Cardiac septum (tissue), 1 donor: Measurements from ENCODE around the gene LRRC47. TPM values are rescaled to one million over a fixed set of nuclear protein-coding genes. Genes with fewer than 3 reads are reported as not detected.

Source experiments
- DNase-seq: peaks from one replicate; pipeline ENCODE4 v3.0.0-alpha.2; 2020; ENCODE audit warnings: low spot score
- intact Hi-C: fragments of 100-400 bp; cut with DNase I; formaldehyde crosslinking; loops from one replicate; pipeline ENCODE4 v1.14.0; 2022
- total RNA-seq: library from RNA; stranded (reverse); fragmentation: NEBNext Ultra II Directional; extraction: Animal tissue kit (Norgen Biotek cat#: 25700); gene quantifications from one replicate; pipeline ENCODE4 v1.2.1, GENCODE V29; 2021
- donor health status: DM: no; HTN: no; CAD: no.

Gene LRRC47
- total RNA-seq, 1 donor from 2014 or later: 63.1 TPM

DNA sequence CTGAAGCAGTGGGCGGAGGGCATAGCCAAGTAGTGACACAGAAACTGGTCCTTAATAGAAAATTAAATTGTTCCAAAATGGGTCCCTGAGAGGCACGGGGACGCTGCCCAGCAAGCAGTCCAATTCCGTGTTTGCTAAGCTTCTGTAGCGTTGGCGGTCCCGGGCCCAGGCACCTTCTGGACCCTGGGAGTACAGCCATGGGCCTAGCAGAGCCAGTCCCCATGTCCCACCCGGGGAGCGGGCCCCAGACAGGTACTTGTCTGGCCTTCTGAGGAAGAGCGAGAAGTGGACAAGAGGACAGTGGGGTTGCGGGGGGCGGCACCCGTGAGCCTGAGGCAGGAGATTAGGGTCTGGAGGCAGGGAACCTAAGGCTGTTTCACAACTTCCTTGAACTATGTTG lies 55.5 kb downstream of the LRRC47 start:
- intact Hi-C loops: no loop called here
- DNase-seq: no peak

DNA sequence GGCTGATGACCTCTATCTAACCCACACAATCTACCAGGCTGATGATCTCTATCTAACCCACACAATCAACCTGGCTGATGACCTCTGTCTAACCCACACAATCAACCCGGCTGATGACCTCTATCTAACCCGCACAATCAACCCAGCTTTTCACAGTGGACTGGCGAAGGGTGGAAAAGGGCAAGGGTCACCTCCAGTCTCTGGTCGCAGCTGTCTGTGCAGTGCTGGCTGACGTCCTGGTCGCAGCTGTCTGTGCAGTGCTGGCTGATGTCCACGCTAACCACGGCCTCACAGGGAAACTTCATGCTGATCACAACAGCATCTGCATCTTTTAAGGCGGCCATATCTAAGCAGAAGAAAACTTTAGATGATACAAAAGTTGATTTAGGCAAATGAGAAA lies 56.3 kb downstream of the LRRC47 start:
- intact Hi-C loops: no loop called here
- DNase-seq: no peak

DNA sequence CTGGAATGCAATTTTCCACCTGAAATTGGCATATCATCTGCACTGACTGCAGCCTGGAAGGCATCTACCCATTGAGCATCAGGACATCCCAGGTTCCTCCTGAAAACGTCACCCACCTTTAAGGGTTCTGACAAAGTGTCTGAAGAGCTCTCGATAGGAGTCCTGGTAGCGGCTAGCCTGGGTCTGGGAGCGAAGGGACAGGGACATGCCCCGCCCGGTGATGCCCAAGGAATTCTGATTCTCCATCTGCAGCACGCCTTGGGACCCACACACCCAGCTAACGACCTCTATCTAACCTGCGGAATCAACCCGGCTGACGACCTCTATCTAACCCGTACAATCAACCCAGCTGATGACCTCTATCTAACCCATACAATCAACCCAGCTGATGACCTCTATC lies 57.4 kb downstream of the LRRC47 start:
- no peak for DNase-seq
- intact Hi-C loops: no loop called here

DNA sequence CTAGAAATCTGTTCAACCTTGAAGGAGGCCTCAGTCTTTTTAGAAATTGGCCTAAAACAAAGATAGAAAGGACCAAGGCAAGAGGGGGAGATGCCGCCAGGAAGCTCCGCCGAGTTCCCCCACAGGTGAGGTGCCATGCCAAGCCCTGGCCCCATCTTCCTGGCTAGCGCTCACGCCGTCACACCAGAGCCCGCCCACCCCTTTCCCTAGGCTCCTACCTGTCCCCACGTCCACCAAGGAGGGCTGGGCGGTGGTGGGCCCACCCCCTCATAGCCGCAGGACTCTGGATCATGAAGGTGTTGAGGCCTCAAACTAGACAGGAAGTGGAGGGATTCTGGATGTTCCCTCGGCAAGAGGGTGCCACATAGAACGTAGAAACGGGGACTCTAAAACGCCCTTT lies 59.6 kb downstream of the LRRC47 start:
- DNase-seq: no peak
- intact Hi-C loops: no loop called here

DNA sequence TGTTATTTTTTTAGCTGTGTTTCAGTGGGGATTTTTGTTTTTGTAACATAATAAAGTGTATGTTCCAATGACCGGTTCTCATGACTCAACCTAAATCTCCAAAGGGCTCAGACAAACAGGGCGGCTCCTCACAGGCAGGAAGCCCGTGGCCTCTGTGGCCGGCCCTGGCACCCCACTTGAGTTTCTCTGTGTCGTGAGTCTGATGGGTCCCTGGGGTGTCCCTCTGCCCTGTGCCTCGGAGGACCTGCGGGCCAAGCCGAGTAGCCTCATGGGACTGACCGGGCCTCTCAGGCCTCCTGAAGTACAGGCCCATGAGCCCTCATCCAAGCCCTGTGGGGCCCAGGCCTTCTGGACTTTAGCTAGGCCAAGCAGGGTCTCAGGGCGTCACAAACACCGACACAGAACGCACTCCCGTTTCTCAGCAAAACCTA lies 60.2 kb downstream of the LRRC47 start:
- intact Hi-C loops: no loop called here
- no peak for DNase-seq

DNA sequence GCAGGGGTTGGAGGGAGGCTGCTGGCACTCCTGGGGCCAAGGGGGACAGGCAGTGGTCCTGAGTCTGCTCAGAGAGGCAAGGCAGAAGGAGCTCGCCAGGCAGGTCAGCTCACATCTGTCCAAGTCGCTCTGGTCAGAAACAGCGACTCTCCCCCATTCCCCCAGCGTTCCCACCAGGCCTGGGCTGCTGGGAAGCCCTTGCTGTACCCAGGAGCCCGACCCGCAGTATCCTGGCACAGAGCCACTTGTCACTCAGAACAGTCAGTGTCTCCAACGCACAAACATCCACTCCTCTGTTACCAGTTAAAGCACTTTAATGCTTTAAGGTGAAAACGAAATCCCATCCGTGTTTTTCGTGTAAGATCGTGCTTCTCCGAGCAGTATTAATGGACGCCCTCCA lies 60.6 kb downstream of the LRRC47 start:
- intact Hi-C loops: no loop called here
- DNase-seq: no peak

- intact Hi-C loops: no loop called here
- no peak for DNase-seq
Measured at GRCh38 chr1:3735027-3735681, 61.1 kb downstream of the LRRC47 start.

DNA sequence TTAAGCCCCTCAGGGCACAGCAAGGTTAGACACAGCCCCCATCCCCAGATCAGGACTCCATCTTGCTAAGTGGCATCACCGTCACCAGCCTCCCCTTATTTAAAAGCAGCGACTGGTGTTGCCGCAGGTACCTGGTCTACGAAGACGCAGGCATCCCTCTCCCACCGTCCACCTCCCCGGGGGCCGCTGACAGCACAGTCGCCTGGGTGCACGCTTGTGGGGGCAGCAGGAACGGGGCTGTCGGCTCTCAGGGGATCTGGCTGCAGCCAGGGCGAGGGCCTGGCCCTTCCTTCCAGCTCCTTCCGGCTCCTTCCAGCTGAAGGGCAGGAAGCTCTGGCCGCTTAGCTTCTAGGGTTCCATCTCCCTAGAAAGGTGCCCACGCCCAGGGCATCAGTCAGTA lies 61.7 kb downstream of the LRRC47 start:
- no peak for DNase-seq

DNA sequence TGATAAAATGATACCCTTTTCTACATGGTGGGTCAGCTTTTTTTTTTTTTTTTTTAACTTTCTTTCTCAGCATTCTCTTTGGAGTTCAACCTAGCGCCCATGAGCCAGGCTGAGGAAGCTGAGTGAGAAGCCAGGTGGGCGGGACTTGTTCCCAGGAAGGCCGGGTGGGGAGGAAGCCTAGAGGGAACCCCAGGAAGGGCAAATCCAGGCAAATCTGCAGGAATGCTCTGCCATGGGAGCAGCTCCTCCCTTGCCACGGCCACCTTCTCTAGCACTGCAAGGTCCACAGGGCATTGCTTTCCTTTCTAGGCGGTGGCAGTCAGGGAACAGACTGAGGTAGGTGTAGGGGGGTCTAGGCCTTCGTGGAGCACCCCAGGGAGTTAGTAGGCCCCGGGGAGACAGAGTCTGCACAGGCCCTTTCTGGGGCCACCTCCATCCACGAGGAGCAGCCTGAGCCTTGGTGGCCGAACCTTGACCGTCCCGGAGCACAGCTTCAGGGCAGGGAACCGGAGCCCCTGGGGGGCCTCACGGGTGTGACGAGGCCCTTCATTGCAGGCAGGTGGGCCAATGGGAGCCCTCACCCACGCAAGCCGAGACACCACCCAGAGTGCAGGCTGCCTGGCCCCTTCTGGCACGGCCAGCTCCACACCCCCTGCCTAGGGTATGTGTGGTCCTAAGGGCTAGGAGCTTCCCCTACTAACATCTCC lies 62.3 kb downstream of the LRRC47 start:
- intact Hi-C loops: no loop called here
- no peak for DNase-seq

More for the DNA sequence above, 61.7 kb downstream of the LRRC47 start:
- intact Hi-C loops: no loop called here

GRCh38 chr1:3733094-3733882 lies 63.0 kb downstream of the LRRC47 start:
- no peak for DNase-seq
- intact Hi-C loops: no loop called here

DNA sequence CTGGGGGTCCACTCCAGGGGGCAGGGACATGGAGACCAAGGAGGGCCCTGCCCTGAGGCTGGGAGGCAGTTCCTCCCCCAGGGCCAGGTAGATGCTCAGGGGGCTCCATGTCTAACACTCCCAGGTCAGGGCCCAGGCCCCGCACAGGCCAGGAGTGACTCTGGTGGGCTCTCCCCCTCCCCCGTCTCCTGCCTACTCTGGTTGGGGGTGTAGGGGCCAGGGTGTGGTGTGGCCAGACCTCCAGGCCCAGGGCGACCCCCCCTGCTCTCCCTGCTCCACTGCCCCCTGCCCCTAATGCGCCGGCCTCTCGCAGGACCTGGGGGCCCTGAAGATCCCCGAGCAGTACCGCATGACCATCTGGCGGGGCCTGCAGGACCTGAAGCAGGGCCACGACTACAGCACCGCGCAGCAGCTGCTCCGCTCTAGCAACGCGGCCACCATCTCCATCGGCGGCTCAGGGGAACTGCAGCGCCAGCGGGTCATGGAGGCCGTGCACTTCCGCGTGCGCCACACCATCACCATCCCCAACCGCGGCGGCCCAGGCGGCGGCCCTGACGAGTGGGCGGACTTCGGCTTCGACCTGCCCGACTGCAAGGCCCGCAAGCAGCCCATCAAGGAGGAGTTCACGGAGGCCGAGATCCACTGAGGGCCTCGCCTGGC lies 63.7 kb downstream of the LRRC47 start:
- DNase-seq: no peak
- intact Hi-C loops: no loop called here

GRCh38 chr1:3731583-3732433 lies 64.5 kb downstream of the LRRC47 start:
- DNase-seq: no peak
- intact Hi-C loops: no loop called here

DNA sequence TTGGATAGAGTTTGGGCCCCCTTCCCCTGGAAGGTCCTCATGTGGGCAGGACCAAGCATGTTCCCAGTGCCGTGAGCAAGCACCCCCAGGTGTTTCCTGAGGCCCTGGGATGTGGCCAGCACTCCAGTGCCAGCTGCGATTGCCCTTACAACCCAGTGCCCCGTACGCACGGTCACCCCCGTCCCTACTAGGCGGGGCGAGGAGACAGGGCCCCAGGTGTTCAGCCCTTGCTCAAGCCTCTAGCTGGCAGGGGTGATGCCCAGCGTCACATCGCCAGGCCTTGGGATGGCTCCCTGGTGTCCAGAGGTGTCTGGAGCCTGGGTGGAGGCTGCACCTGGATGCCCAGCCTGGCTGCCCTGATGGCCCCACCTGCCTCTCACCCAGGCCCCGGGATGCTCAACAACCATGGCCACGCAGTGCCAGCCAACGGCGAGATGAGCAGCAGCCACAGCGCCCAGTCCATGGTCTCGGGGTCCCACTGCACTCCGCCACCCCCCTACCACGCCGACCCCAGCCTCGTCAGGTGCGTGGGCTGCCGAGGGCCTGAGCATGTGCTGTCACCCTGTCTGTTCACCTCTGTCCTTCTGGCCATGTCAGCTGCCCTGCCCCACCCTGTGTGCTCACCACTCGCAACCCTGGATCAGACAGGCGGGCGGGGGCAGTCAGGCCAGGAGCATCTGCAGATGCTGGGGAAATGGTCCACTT lies 65.6 kb downstream of the LRRC47 start:
- no peak for DNase-seq
- intact Hi-C loops: no loop called here

- intact Hi-C loops: loop anchor here (10.0 kb wide), 1 partner anchor 105 kb away; the partner anchor contains the start of gene TPRG1L
- no peak for DNase-seq
Measured at GRCh38 chr1:3729594-3730542, 66.4 kb downstream of the LRRC47 start.
